GM23338 (cell line): ENCODE measurements around the gene PGLYRP2. TPM values are rescaled to one million over a fixed set of nuclear protein-coding genes. Genes with fewer than 3 reads are reported as not detected.

Source experiments
- ATAC-seq: fragments of 200-7000 bp; cut with Tn5 transposase; 3 replicates; pipeline ENCODE4 v1.9.1; 2020
- DNase-seq: peaks from one replicate; pipeline ENCODE4 v3.0.0-alpha.2; 2015; ENCODE audit warnings: low spot score
- H2AFZ ChIP-seq: fragments of 200-600 bp; sonication (generic); 2 replicates; pipeline ENCODE4 v1.8.0; 2016; ENCODE audit warnings: antibody characterized with exemption, mild to moderate bottlenecking, moderate library complexity
- H3F3A ChIP-seq: fragments of 200-600 bp; sonication (generic); replicated peaks from 2 replicates; pipeline ENCODE4 v1.8.0; 2017; ENCODE audit warnings: antibody characterized with exemption, mixed run types, low read depth
- H3K27ac ChIP-seq: fragments of 200-600 bp; sonication (generic); 2 replicates; pipeline ENCODE4 v1.6.1; 2016; ENCODE audit warnings: low read depth
- H3K27me3 ChIP-seq: fragments of 200-600 bp; sonication (generic); 2 replicates; pipeline ENCODE4 v1.8.0; 2016; ENCODE audit warnings: mild to moderate bottlenecking, mixed run types, moderate library complexity; ENCODE audit not compliant: insufficient read depth
- H3K36me3 ChIP-seq: fragments of 200-600 bp; sonication (generic); 2 replicates; pipeline ENCODE4 v1.8.0; 2016; ENCODE audit warnings: mild to moderate bottlenecking; ENCODE audit not compliant: insufficient read depth
- H3K4me1 ChIP-seq: fragments of 200-600 bp; sonication (generic); 2 replicates; pipeline ENCODE4 v1.8.0; 2016; ENCODE audit warnings: mild to moderate bottlenecking, moderate library complexity; ENCODE audit not compliant: insufficient read depth
- H3K4me2 ChIP-seq: fragments of 200-600 bp; sonication (generic); 2 replicates; pipeline ENCODE4 v1.7.1; 2017; ENCODE audit warnings: mixed run types
- H3K4me3 ChIP-seq: fragments of 200-600 bp; sonication (generic); 2 replicates; pipeline ENCODE4 v1.6.1; 2016; ENCODE audit warnings: mixed run types
- H3K79me2 ChIP-seq: fragments of 200-600 bp; sonication (generic); replicated peaks from 2 replicates; pipeline ENCODE4 v1.8.0; 2017; ENCODE audit warnings: mild to moderate bottlenecking; ENCODE audit not compliant: insufficient read depth
- H3K9me2 ChIP-seq: fragments of 200-600 bp; sonication (generic); 2 replicates; pipeline ENCODE4 v1.8.0; 2017; ENCODE audit not compliant: insufficient read depth
- H4K20me1 ChIP-seq: fragments of 200-600 bp; sonication (generic); replicated peaks from 2 replicates; pipeline ENCODE4 v1.8.0; 2017; ENCODE audit warnings: mild to moderate bottlenecking; ENCODE audit not compliant: insufficient read depth
- H3K27ac Mint-ChIP-seq: 2 replicates; pipeline ENCODE4 v1.8.0; 2020; ENCODE audit warnings: inconsistent platforms, mild to moderate bottlenecking, moderate library complexity, mixed read lengths
- H3K27me3 Mint-ChIP-seq: 3 replicates; pipeline ENCODE4 v1.8.0; 2022; ENCODE audit warnings: low read depth, mild to moderate bottlenecking, moderate library complexity, mixed read lengths, inconsistent platforms; ENCODE audit not compliant: insufficient read depth, poor library complexity
- H3K36me3 Mint-ChIP-seq: 3 replicates; pipeline ENCODE4 v1.8.0; 2021; ENCODE audit warnings: low read depth, mild to moderate bottlenecking, inconsistent platforms, moderate library complexity, mixed read lengths
- H3K4me1 Mint-ChIP-seq: 3 replicates; pipeline ENCODE4 v1.8.0; 2020; ENCODE audit warnings: mild to moderate bottlenecking, inconsistent platforms, mixed read lengths
- H3K4me3 Mint-ChIP-seq: 3 replicates; pipeline ENCODE4 v1.8.0; 2021; ENCODE audit warnings: moderate library complexity, mild to moderate bottlenecking, inconsistent platforms, mixed read lengths
- H3K9me3 Mint-ChIP-seq: 3 replicates; pipeline ENCODE4 v1.8.0; 2020; ENCODE audit warnings: moderate library complexity, mild to moderate bottlenecking, inconsistent platforms, mixed read lengths
- CREB1 ChIP-seq: fragments of 250-450 bp; sonication (Bioruptor Pico); IDR thresholded peaks from 2 replicates; pipeline ENCODE4 v1.5.0; 2020; ENCODE audit warnings: low read depth, mild to moderate bottlenecking, moderate library complexity
- CTCF ChIP-seq, 2 experiments: fragments of 200-600 bp in 1 of 2; sonication (generic) in 1 of 2; conservative IDR thresholded peaks; 2 replicates each; pipeline versions ENCODE4 v1.5.1 to v1.6.1; 2016 to 2017; ENCODE audit warnings: antibody characterized with exemption in 2 of 2, low read depth in 2 of 2, mild to moderate bottlenecking in 2 of 2, moderate library complexity in 1 of 2
- ETS1 ChIP-seq: IDR thresholded peaks from 2 replicates; pipeline ENCODE4 v1.6.1; 2016; ENCODE audit warnings: antibody characterized with exemption
- EZH2 ChIP-seq: fragments of 200-600 bp; sonication (generic); IDR thresholded peaks from one replicate; pipeline ENCODE4 v1.8.0; 2017; ENCODE audit warnings: antibody characterized with exemption, mild to moderate bottlenecking, low read depth; ENCODE audit not compliant: unreplicated experiment
- EZH2phosphoT487 ChIP-seq: fragments of 200-600 bp; sonication (generic); IDR thresholded peaks from one replicate; pipeline ENCODE4 v1.8.1; 2018; ENCODE audit warnings: antibody characterized with exemption; ENCODE audit not compliant: unreplicated experiment
- JUNB ChIP-seq: IDR thresholded peaks from one replicate; pipeline ENCODE4 v1.6.1; 2016; ENCODE audit warnings: antibody characterized with exemption; ENCODE audit not compliant: unreplicated experiment
- NANOG ChIP-seq: IDR thresholded peaks from 2 replicates; pipeline ENCODE4 v1.6.1; 2016; ENCODE audit warnings: antibody characterized with exemption, borderline replicate concordance
- POLR2AphosphoS5 ChIP-seq: IDR thresholded peaks from 2 replicates; pipeline ENCODE4 v1.6.1; 2016; ENCODE audit warnings: antibody characterized with exemption, low read depth
- REST ChIP-seq: IDR thresholded peaks from one replicate; pipeline ENCODE4 v1.6.1; 2018; ENCODE audit warnings: antibody characterized with exemption; ENCODE audit not compliant: unreplicated experiment
- STAT1 ChIP-seq: IDR thresholded peaks from one replicate; pipeline ENCODE4 v1.6.1; 2016; ENCODE audit warnings: antibody characterized with exemption; ENCODE audit not compliant: unreplicated experiment
- ZNF114 ChIP-seq: fragments of 250-450 bp; sonication (Bioruptor Pico); IDR thresholded peaks from 2 replicates; pipeline ENCODE4 v1.5.0; 2020; ENCODE audit warnings: mild to moderate bottlenecking, moderate library complexity
- ZNF331 ChIP-seq: fragments of 250-450 bp; sonication (Bioruptor Pico); IDR thresholded peaks from 2 replicates; pipeline ENCODE4 v1.5.0; 2020; ENCODE audit warnings: low read depth, mild to moderate bottlenecking, moderate library complexity
- ZNF462 ChIP-seq: fragments of 250-450 bp; sonication (Bioruptor Pico); IDR thresholded peaks from 2 replicates; pipeline ENCODE4 v1.5.0; 2020; ENCODE audit warnings: mild to moderate bottlenecking, moderate library complexity
- polyA plus RNA-seq: library from polyadenylated mRNA; unstranded; fragments of >200 nt; fragmentation: Nextera tagmentation; extraction: Ambion mirVana; gene quantifications from 2 replicates; pipeline ENCODE4 v1.2.1, GENCODE V29; 2016
- total RNA-seq: library from RNA; depleted of rRNA; stranded (reverse); fragments of >200 nt; shearing (Covaris generic); gene quantifications from 2 replicates; pipeline ENCODE4 v1.2.3, GENCODE V29; 2014

The PGLYRP2 gene
- total and polyA plus RNA-seq, 2 experiments from 2014 or later = not detected

- Mint-ChIP-seq H3K36me3 (no peaks in the 10 kb centered on the region), H3K4me1 (peaks cover 5% of the 10 kb centered on the region; the same call in 2 of the 3 replicates), H3K4me3 (no peak overlapping the region), H3K27ac (no peak overlapping the region), H3K27me3 (peaks cover 40% of the 10 kb centered on the region), H3K9me3 (peaks cover 12% of the 10 kb centered on the region; the same call in 2 of the 3 replicates)
- Histone ChIP-seq H3K9me2 (no peaks in the 10 kb centered on the region), H4K20me1 (no peaks in the 10 kb centered on the region), H3F3A (no peaks in the 10 kb centered on the region; the same call in 1 of the 2 replicates), H3K4me1 (no peaks in the 10 kb centered on the region; the same call in 1 of the 2 replicates), H3K27ac (no peak overlapping the region), H3K4me2 (no peak overlapping the region), H3K79me2 (no peaks in the 10 kb centered on the region), H3K27me3 (peaks cover 55% of the 10 kb centered on the region), H2AFZ (no peak overlapping the region), H3K36me3 (no peaks in the 10 kb centered on the region), H3K4me3 (no peak overlapping the region)
- TF ChIP-seq ZNF114 (CRISPR knock-in tag) (no peak), REST (no peak), ZNF462 (CRISPR knock-in tag) (no peak), POLR2AphosphoS5 (no peak), ETS1 (no peak), NANOG (no peak), EZH2 (no peak), ZNF331 (CRISPR knock-in tag) (no peak), CTCF (conservative IDR thresholded peaks at IDR 0.05; ENCODE audit: low read depth in 2 of 2) (no peak), STAT1 (no peak), EZH2phosphoT487 (no peak), JUNB (no peak), CREB1 (no peak)
- DNase-seq = no peak
- ATAC-seq = no peak
Measured at GRCh38 chr19:15466851-15467733, 12.2 kb downstream of the PGLYRP2 start.
